Activated CD4-positive, CD25-positive, alpha-beta regulatory T cell treated with anti-CD3 and anti-CD28 coated beads, Interleukin-2, amount 50 U/mL, for 72 hours (primary cell): Measurements from ENCODE around the gene TNFAIP3.
A peak's percentile ranks its signal among the peaks of the same experiment; 100 is the strongest.

Experiments used
- DNase-seq: peaks from one replicate; pipeline ENCODE4 v3.0.0; 2021

TNFAIP3 gene

DNA sequence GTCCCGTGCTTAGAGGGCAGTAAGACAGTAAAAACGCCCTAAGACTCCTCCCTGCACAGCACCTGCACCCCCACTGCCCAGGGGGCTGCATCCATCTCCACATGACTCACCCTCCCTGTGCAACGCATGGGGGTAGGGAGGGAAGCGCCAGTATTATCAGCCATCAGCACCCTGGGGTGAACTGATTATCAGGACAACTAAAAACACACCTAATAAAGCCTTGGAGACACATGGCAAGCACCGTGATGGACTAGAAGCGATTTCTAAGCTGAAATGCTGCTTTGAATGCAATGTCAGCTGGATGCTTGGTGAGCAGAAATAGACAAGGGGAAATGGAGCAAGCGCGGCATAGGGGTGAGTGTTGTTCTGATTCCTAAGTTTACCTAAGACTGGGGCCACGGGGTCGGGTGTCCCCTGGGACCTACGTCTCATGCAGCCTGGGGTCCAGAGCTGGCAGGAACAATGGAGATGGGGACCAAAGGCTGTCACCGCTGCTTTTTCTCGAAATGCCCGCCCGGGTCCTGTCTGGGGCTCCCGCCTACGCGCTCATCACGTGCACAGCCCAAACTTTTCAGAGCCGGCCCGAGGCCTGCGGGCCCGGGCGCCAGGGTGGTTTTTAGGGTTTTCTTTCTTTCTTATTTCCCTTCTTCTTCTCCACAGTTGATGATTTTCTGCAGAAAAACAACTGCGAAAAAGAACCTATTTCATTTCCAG is 702 bp upstream of the TNFAIP3 start:
- peak; percentile 82 for DNase-seq

DNA sequence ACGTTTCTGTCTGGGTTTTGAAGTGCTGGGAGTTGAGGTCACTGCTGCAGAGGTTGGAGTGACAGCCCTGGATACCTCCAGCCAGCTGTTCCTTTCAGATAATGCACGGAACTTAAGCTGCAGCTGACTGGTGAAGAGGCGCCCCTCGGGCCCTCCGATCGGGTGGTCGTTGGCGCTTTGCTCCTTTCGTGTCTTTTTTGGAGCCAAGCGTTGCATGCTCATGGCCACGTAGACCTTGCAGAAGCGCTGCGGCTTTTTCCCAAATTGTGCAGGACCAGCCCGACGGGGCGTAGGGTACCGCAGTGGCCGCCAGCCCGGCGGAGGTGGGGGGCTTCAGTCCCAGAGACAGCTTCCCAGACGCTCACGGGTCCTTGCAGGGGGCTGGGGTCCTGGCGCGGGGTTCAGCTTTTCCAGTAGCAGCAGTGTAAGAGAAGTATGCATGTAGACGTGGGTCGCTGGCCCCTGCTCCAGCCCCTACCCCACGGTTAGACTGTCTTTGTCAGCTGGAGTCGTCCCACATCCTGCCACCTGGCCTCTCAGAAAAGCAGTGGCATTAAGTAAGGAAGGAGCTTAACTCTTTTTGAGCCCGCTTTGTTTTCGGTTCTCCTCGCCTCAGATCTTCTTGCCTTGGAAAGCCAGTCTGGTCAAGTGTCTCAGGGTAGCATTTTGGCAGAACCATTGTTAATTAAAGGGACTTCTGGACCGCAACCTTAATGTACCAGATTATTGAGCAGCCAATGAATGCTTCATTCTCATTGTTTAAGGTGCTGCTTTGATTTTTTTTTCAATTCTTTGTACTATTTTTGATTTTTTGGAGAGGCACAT is 838 bp downstream of the TNFAIP3 start:
- DNase-seq: no peak

DNA sequence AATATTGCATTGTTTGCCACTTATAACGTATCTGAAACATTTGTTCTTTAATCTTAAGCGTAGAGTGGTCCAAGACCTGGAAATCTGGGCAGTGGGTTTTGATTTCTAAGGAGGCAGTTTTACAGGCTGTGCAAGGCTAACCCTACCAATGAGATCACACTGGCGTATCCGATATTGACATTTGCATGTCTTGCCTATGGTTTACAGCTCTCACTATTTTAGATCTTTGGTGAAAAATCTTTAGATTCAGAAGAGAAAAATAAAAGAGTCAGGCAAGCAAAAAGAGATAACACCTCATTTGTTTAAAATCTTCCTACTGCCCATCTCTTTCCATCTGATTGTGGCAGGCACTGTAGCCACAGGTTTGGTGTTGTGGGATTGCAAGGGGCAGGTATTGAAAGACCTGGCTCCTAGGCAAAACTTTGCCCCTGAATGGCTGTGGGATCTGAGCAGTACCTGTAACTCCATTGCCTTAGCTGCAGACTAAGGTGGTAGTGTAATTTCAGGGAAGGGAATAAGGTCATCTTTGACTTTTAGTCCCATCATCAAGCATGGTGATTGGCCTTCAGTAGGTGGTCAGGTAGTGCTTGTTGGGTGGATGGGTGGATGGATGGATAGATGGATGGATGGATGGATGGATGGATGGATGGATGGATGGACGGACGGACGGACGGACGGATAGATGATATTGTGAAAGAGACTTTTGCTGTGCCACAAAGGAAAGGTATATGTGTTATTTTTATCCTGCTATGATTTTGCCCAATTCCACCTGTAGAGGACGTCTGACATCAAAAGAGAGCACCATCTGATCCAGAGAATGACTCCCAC is 1.9 kb downstream of the TNFAIP3 start:
- DNase-seq: no peak

- no peak for DNase-seq
Observed at GRCh38 chr6:137869549-137870307, 2.7 kb downstream of the TNFAIP3 start.

- no peak for DNase-seq
Observed at GRCh38 chr6:137870308-137870644, 3.2 kb downstream of the TNFAIP3 start.

- DNase-seq: no peak
Observed at GRCh38 chr6:137870744-137871247, 3.7 kb downstream of the TNFAIP3 start.

- no peak for DNase-seq
Observed at GRCh38 chr6:137871291-137871690, 4.2 kb downstream of the TNFAIP3 start.

GRCh38 chr6:137871831-137872454 is 4.9 kb downstream of the TNFAIP3 start:
- DNase-seq: no peak

DNA sequence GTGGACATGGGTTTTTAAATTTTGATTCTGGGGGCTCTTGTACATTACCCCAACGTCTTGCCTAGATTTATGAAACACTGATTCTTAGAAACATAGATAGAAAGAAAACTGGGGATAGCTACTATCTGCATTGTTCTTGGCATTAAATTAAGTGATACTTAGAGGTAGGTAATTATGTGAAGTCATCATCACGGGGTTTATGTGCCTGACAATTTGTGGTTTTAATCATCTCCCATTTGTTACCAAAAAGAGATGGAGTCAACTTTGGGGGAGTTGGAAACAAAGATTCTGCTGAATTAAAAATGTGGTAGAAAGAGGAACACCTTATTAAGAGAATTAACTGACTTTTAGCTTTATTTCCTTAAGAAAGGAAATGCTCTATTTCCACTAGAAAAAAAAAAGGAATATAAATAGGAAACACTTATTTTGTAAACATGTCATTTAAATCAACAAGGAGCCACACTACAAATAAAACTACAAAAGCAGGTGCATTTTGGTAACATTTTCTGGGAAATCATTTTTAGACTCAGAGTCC is 5.6 kb downstream of the TNFAIP3 start:
- DNase-seq: no peak

DNA sequence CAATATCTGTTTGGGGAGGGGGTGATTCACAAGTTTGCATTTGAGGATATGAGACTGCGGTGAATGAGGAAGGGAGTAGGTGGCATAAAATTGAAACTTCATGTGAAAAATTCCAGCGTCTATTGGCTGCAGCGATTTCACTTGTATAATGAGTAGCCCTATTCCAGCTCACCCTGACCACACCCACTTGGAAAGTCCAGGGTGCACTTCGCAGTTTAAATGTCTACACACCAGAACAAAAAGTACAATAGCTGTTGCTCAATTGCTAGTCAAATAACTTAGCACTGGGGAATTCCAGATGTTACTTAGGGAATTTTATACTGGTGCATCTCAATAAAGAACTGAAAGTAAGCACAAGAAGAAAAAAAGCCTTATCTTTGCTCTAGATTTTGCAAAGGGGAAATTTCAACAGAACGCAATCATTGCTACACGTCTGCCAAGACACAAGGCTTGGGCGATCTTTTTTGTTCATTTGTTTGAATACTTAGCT is 6.3 kb downstream of the TNFAIP3 start:
- no peak for DNase-seq

- no peak for DNase-seq
Observed at GRCh38 chr6:137874204-137875057, 7.4 kb downstream of the TNFAIP3 start.

GRCh38 chr6:137875058-137875520 is 8.0 kb downstream of the TNFAIP3 start:
- no peak for DNase-seq

- no peak for DNase-seq
Observed at GRCh38 chr6:137875606-137876005, 8.5 kb downstream of the TNFAIP3 start.

- DNase-seq: no peak
Observed at GRCh38 chr6:137876547-137876946, 9.5 kb downstream of the TNFAIP3 start.

DNA sequence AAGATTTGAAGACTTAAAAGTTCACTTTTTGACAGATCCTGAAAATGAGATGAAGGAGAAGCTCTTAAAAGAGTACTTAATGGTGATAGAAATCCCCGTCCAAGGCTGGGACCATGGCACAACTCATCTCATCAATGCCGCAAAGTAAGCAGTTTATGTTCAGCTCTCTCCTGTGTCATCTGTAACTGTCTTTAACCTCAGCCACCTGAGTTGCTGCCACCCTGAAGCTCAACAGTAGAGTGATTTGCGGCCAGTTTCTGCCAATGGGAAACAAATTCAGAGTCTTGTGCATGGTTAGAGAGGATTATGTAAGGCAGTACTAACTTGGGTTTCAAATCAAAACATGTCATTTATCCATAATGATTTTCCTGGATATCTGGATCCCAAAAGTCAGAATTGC is 10.1 kb downstream of the TNFAIP3 start:
- DNase-seq: no peak

DNA sequence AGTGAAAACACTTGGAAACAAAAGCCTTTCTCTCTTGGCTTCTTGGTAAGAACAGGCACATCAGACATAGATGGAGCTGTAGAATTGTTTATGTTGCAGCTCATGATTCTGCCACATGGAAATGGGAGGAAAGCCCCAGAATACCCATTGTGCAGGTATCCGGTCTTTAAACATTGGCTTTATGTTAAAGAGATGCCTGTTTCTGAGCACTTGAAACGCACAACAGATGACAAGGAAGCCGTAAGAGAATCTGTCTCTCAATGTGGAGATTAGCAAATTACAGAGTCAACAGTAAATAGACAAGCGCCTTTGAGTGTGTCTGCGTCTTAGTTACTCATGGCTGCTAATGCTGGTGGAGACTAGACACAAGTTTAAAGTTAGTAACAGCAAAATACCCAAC is 10.5 kb downstream of the TNFAIP3 start:
- DNase-seq: no peak

DNA sequence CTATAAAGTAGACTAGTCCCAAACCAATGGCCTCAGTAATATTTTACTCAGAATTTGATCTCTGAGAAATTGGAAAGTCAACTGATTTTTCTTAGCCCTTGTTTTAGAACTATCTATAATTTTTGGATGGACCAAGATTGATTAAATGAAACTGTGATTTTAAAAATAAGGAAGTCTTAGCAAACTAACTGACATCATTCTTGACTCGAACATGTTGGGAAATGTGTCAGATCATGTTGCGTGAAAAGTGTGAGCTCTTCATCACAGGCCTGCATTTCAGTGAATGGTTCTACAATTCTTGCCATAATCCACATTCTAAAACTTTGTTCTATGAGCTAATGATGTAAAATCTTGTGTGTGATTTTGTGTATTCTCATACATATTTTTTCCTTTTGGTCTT is 11.0 kb downstream of the TNFAIP3 start:
- no peak for DNase-seq

- DNase-seq: no peak
Observed at GRCh38 chr6:137878486-137879285, 11.6 kb downstream of the TNFAIP3 start.

DNA sequence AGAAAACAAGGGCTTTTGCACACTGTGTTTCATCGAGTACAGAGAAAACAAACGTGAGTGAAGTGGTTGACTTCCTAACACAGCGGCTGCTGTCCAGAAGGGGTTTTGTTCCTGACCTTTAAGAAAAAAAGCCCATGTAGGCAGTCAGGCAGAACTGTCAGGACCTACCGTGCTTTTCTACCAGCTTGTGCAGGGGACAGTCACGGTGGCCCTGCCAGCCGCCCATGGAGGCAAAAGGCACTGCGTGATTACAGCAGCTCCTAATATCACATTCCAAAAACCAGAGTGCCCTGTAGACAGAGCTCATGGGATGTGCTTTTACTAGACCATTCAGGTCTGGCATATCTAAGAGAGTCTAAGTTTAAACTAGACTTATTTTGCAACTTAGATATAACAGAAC is 12.2 kb downstream of the TNFAIP3 start:
- no peak for DNase-seq
